Glomerular visceral epithelial cell (primary cell): ENCODE measurements around the gene APBB2.

Experiments used
- DNase-seq: peaks from one replicate; pipeline ENCODE4 v3.0.0-alpha.2; 2016; ENCODE audit errors: extremely low spot score

APBB2 gene

GRCh38 chr4:40978548-40978947 is 235.8 kb downstream of the APBB2 start:
- DNase-seq = no peak

- peak; percentile 69 for DNase-seq
Observed at GRCh38 chr4:40976343-40976742, 238.0 kb downstream of the APBB2 start.

- DNase-seq = no peak
Observed at GRCh38 chr4:40972722-40973121, 241.6 kb downstream of the APBB2 start.

GRCh38 chr4:40971338-40971737 is 243.0 kb downstream of the APBB2 start:
- no peak for DNase-seq

- no peak for DNase-seq
Observed at GRCh38 chr4:40969501-40969900, 244.8 kb downstream of the APBB2 start.

GRCh38 chr4:40967550-40967949 is 246.8 kb downstream of the APBB2 start:
- no peak for DNase-seq

GRCh38 chr4:40966091-40966490 is 248.3 kb downstream of the APBB2 start:
- no peak for DNase-seq

GRCh38 chr4:40963897-40964478 is 250.4 kb downstream of the APBB2 start:
- no peak for DNase-seq

- DNase-seq = no peak
Observed at GRCh38 chr4:40962551-40963180, 251.7 kb downstream of the APBB2 start.

- DNase-seq = no peak
Observed at GRCh38 chr4:40960941-40961340, 253.4 kb downstream of the APBB2 start.

GRCh38 chr4:40957281-40957680 is 257.1 kb downstream of the APBB2 start:
- DNase-seq = no peak

- DNase-seq = no peak
Observed at GRCh38 chr4:40956721-40957255, 257.6 kb downstream of the APBB2 start.

GRCh38 chr4:40954088-40954668 is 260.2 kb downstream of the APBB2 start:
- no peak for DNase-seq

- DNase-seq = no peak
Observed at GRCh38 chr4:40953283-40954087, 260.9 kb downstream of the APBB2 start.

GRCh38 chr4:40952672-40953071 is 261.7 kb downstream of the APBB2 start:
- no peak for DNase-seq

- no peak for DNase-seq
Observed at GRCh38 chr4:40952217-40952616, 262.1 kb downstream of the APBB2 start.

- no peak for DNase-seq
Observed at GRCh38 chr4:40951026-40951425, 263.3 kb downstream of the APBB2 start.

- no peak for DNase-seq
Observed at GRCh38 chr4:40949358-40950100, 264.8 kb downstream of the APBB2 start.

GRCh38 chr4:40948014-40948413 is 266.3 kb downstream of the APBB2 start:
- DNase-seq = no peak

GRCh38 chr4:40946652-40947051 is 267.7 kb downstream of the APBB2 start:
- DNase-seq = no peak

GRCh38 chr4:40940756-40941155 is 273.6 kb downstream of the APBB2 start:
- no peak for DNase-seq

GRCh38 chr4:40940317-40940741 is 274.0 kb downstream of the APBB2 start:
- DNase-seq = no peak
